Motor neuron (in vitro differentiated cells): Measurements from ENCODE around the gene BCAR3. TPM values are rescaled to one million over a fixed set of nuclear protein-coding genes. Genes with fewer than 3 reads are reported as not detected.

Experiments
- ATAC-seq, 8 experiments: fragments of 200-7000 bp; cut with Tn5 transposase; replicated peaks in 6 of 8; 2 replicates each; pipeline ENCODE4 v1.8.0; 2021; ENCODE audit warnings: mild to moderate bottlenecking in 8 of 8, moderate library complexity in 8 of 8
- H3K27ac ChIP-seq, 2 donors: fragments of 250-450 bp; sonication (Bioruptor Pico); 2 replicates each; pipeline ENCODE4 v1.9.0; 2021; ENCODE audit warnings: antibody characterized with exemption in 2 of 2, mild to moderate bottlenecking in 2 of 2, moderate library complexity in 1 of 2
- H3K4me1 ChIP-seq, 2 donors: fragments of 250-450 bp; sonication (Bioruptor Pico); replicated peaks in 1 of 2; 2 replicates each; pipeline ENCODE4 v1.6.1; 2021; ENCODE audit warnings: antibody characterized with exemption in 2 of 2, mild to moderate bottlenecking in 2 of 2, moderate library complexity in 1 of 2
- H3K4me3 ChIP-seq, 5 donors: fragments of 250-450 bp; sonication (Bioruptor Pico); 2 replicates each; pipeline ENCODE4 v1.9.0; 2021; ENCODE audit warnings: antibody characterized with exemption in 5 of 5, mild to moderate bottlenecking in 5 of 5, moderate library complexity in 4 of 5
- WGBS, 10 experiments: fragments of 450-650 bp; shearing (Covaris generic); methylation state at CpG; one replicate each; pipeline ENCODE4 v1.0.0; 2022; 5-methylcytosine and 5-hydroxymethylcytosine counted together
- in situ Hi-C, 9 experiments: fragments of 400-800 bp; cut with MboI; loops; one replicate each; pipeline ENCODE4 v1.15.0; 2021; ENCODE audit warnings: low sequenced_read_pairs in 9 of 9, low pct_unique_long_range_greater_than_20kb in 2 of 9; ENCODE audit not compliant: unreplicated experiment in 9 of 9
- total RNA-seq, 8 experiments: library from RNA; unstranded; fragments of 300-600 nt; gene quantifications; 2 replicates each; pipeline versions ENCODE4 v1.2.3 to v1.2.4, GENCODE V29; 2022

BCAR3 gene
- total RNA-seq, 8 experiments from 2014 or later, result 7.9 to 49.4 (median 20.3) TPM

DNA sequence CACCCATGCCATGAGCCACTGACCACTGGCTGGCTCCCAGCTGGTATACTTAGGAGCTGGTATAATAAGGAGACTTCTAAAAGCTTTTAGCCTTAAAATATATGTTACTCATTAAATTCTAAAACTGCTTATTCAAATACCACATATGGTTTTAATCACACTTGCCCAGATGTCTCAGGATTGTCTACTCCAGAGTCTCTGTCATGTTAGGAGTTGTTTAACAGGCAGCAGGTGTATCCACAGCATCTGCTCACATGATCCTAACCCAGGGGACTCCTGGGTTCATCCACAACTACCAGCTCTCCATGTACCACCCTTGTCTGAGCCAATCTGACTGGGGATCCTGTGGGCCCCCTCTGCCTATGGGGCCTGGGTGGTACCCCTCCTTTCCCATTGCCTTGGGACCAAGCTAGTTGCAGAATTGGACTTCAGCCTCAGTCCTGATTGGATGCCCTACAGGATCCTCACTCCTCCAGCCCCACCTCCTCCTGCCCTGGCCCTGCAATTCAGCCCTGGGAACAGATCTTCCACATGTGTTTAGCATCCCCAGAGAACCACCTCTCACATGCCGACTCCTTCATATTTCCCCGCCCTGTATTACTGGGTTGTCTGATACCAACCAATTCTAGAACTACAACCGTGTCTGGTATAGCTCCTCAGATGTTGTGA is 61.3 kb downstream of the BCAR3 start:
- peaks cover 38 to 39% of the 10 kb centered on the region in 2 donors for H3K4me1 ChIP-seq
- peak in 3 of 8 experiments; percentile 2 to 27 (median 11) for ATAC-seq

GRCh38 chr1:93619507-93620171 is 62.0 kb downstream of the BCAR3 start:
- in situ Hi-C loops, result loop anchor here in 3 of 9 experiments (10.0 to 25.0 kb wide), 2 partner anchors 157 to 195 kb away; no protein-coding TSS in a partner anchor
- no peak for ATAC-seq
- Histone ChIP-seq H3K27ac (no peak overlapping the region), H3K4me1 (peaks cover 39 to 42% of the 10 kb centered on the region in 2 donors), H3K4me3 (no peak overlapping the region)
- WGBS, 10 experiments, result 33 to 96% (median 79%) methylated on average over 1 to 11 of the region's 11 CpGs; no CpG with 5 or more reads in 2 of the 10 experiments

More for the DNA sequence above, 61.3 kb downstream of the BCAR3 start:
- in situ Hi-C loops, result loop anchor here in 3 of 9 experiments (10.0 to 25.0 kb wide), 2 partner anchors 158 to 194 kb away; no protein-coding TSS in a partner anchor
- Histone ChIP-seq H3K27ac (no peak overlapping the region), H3K4me3 (no peak overlapping the region)
- 76 to 100% (median 91%) methylated on average over 1 to 3 of the region's 3 CpGs; no CpG with 5 or more reads in 6 of the 10 experiments for WGBS, 10 experiments

GRCh38 chr1:93617670-93618499 is 63.8 kb downstream of the BCAR3 start:
- in situ Hi-C loops, result loop anchor here in 1 of 9 experiments (25.0 kb wide), 1 partner anchor 156 kb away; no protein-coding TSS in a partner anchor
- Histone ChIP-seq H3K4me1 (peaks cover 51 to 58% of the 10 kb centered on the region in 2 donors), H3K4me3 (no peak overlapping the region), H3K27ac (peak overlapping the region; percentile 3 to 19)
- ATAC-seq, result peak in 5 of 8 experiments; percentile 48 to 59 (median 50)
- 50 to 93% (median 53%) methylated on average over 3 to 10 of the region's 10 CpGs; no CpG with 5 or more reads in 3 of the 10 experiments for WGBS, 10 experiments

DNA sequence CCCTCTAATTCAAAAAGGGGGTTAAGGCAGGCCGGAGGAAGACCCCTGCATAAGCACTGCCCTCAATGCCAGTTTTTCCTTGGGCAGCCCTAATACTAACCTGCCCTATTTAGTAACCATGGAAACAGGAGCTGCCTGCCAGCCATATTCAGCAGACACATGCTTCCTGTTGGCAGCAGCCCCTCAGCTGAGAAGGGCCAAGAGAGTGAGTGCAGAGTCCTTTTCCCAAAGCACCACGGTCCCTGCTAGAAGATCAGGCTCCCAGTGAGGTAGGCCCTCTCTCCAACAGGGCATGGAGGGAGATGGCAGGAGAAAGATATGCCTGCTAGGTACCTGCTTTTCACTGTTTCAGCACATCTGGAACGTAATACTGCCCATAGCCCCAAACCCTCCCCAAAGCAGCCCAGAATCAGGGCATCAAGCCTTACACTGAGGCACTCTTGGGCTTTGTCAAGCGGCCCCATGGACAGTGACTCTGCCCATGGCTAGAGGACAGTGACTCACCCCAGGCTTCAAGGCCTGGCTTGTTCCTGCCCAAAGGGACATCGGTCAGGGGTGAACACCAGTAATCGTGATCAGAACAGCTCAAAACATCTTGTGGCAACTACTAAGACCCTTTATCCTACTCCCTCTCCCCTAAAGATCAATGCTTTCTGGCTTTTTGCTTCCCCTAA is 64.5 kb downstream of the BCAR3 start:
- Histone ChIP-seq H3K4me1 (peaks cover 57 to 62% of the 10 kb centered on the region in 2 donors), H3K27ac (peak overlapping the region in 1 of 2 donors; percentile 29), H3K4me3 (no peak overlapping the region)
- WGBS, 10 experiments, result 71 to 100% (median 83%) methylated on average over 2 to 4 of the region's 6 CpGs; no CpG with 5 or more reads in 3 of the 10 experiments
- ATAC-seq, result peak; percentile 10 to 64 (median 49)
- in situ Hi-C loops, result loop anchor here in 1 of 9 experiments (25.0 kb wide), 1 partner anchor 155 kb away; no protein-coding TSS in a partner anchor

- 0 to 75% (median 48%) methylated on average over 1 to 7 of the region's 8 CpGs; no CpG with 5 or more reads in 1 of the 10 experiments for WGBS, 10 experiments
- in situ Hi-C loops, result loop anchor here in 1 of 9 experiments (25.0 kb wide), 1 partner anchor 154 kb away; no protein-coding TSS in a partner anchor
- Histone ChIP-seq H3K4me1 (peaks cover 57 to 64% of the 10 kb centered on the region in 2 donors), H3K4me3 (no peak overlapping the region), H3K27ac (peak overlapping the region in 1 of 2 donors; percentile 29)
- peak; percentile 14 to 74 (median 52) for ATAC-seq
Measured at GRCh38 chr1:93616221-93616995, 65.2 kb downstream of the BCAR3 start.

GRCh38 chr1:93615582-93616150 is 66.0 kb downstream of the BCAR3 start:
- peak; percentile 7 to 69 (median 52) for ATAC-seq
- Histone ChIP-seq H3K4me3 (no peak overlapping the region), H3K27ac (peak overlapping the region; percentile 12 to 21), H3K4me1 (peaks cover 57 to 64% of the 10 kb centered on the region in 2 donors)
- 0 to 70% (median 39%) methylated on average over 2 to 10 of the region's 10 CpGs; no CpG with 5 or more reads in 2 of the 10 experiments for WGBS, 10 experiments
- in situ Hi-C loops, result loop anchor here in 1 of 9 experiments (25.0 kb wide), 1 partner anchor 153 kb away; no protein-coding TSS in a partner anchor

DNA sequence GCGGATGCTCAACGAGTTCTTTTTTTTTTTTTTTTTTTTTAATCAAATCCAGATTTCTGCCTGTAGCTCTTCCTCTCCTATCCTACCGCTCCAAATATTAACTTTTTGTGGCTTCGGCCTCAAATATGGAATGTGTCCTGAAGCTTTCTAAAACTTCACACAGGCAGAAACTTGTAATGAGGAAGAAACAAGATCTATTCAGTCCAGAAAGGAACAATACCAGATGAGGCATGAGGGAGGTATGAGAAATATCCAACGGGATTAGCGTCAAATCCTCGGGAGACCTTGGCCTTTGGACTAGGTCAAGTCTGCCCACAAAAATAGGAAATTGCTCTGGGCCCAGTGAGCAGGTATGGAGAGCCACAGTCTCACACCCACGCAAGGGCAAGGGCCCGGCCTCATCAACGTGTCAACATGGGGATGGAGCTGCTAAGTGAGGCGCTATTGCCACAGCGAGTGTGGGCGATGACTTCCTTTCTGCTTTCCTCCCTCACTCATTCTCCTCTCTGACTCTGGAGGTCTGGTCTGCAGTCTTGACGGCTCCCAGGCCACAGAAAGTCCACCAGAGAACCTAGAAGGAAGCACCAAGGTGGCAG is 66.6 kb downstream of the BCAR3 start:
- no peak for ATAC-seq
- H3K27ac ChIP-seq, result peak overlapping the region; percentile 12 to 21
- in situ Hi-C loops, result loop anchor here in 1 of 9 experiments (25.0 kb wide), 1 partner anchor 153 kb away; no protein-coding TSS in a partner anchor
- no peak overlapping the region for H3K4me3 ChIP-seq
- H3K4me1 ChIP-seq, result peaks cover 57 to 64% of the 10 kb centered on the region in 2 donors
- WGBS, 10 experiments, result 12 to 100% (median 90%) methylated on average over 2 to 14 of the region's 14 CpGs

DNA sequence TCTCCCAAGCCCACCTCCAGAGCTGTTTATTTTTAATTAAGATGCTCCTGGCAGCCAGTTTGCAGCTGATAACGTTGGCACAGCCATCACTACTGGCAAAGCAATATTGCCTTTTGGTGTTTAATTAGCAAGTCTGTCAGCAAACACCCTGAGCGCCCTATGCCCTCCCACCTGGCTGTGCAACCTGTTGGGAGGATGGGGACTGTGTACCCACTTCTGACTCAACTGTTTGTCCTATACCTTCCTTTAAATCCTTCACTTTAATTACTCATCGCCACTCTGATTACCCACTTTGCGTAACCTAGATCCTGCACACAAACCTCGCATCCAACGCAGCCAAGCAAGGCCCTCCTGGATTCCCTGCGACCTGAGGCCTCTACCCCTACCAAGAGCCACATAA is 67.1 kb downstream of the BCAR3 start:
- no peak for ATAC-seq
- Histone ChIP-seq H3K4me3 (no peak overlapping the region), H3K27ac (no peak overlapping the region), H3K4me1 (peaks cover 57 to 64% of the 10 kb centered on the region in 2 donors)
- in situ Hi-C loops, result loop anchor here in 1 of 9 experiments (25.0 kb wide), 1 partner anchor 152 kb away; no protein-coding TSS in a partner anchor
- 70 to 100% (median 96%) methylated on average over 2 to 7 of the region's 7 CpGs for WGBS, 10 experiments

- WGBS, 10 experiments, result 30 to 100% (median 86%) methylated on average over 1 to 8 of the region's 11 CpGs; no CpG with 5 or more reads in 3 of the 10 experiments
- H3K27ac ChIP-seq, result no peak overlapping the region
- H3K4me1 ChIP-seq, result peaks cover 57 to 64% of the 10 kb centered on the region in 2 donors
- ATAC-seq, result peak in 2 of 8 experiments; percentile 13 to 18
- in situ Hi-C loops, result loop anchor here in 1 of 9 experiments (25.0 kb wide), 1 partner anchor 152 kb away; no protein-coding TSS in a partner anchor
- H3K4me3 ChIP-seq, result no peak overlapping the region
Measured at GRCh38 chr1:93613898-93614297, 67.7 kb downstream of the BCAR3 start.

DNA sequence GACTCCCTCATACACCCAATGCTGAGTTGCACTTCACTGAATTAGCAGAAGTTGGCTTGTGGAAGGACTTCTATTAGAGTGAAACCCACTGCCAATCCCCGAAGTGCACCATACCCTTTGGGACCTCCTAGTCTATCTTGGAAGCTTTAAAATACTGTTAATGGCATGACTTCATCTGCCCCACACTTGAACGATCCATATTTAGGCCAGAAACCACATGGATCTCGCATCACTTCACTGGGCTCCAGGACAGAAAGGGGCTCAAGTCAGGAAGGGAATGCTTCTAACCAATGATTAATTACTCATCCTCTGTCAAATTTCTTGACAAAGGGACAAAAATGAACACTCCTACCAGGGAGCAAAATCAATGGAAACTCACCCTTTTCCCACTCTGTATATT is 69.1 kb downstream of the BCAR3 start:
- 40 to 94% (median 79%) methylated on average over 1 to 3 of the region's 3 CpGs; no CpG with 5 or more reads in 2 of the 10 experiments for WGBS, 10 experiments
- in situ Hi-C loops, result loop anchor here in 1 of 9 experiments (25.0 kb wide), 1 partner anchor 150 kb away; no protein-coding TSS in a partner anchor
- H3K27ac ChIP-seq, result no peak overlapping the region
- peaks cover 43 to 51% of the 10 kb centered on the region in 2 donors for H3K4me1 ChIP-seq
- no peak for ATAC-seq
- no peak overlapping the region for H3K4me3 ChIP-seq
